Stimulated activated CD8-positive, alpha-beta memory T cell treated with anti-CD3 and anti-CD28 coated beads, Interleukin-7, amount 100 ng/mL, for 4 hours (primary cell): ENCODE measurements around the gene PTGFRN.

Source experiments
- DNase-seq, 2 donors: peaks; one replicate each; pipeline ENCODE4 v3.0.0-alpha.2; 2020; ENCODE audit warnings: low read depth in 2 of 2

PTGFRN gene

GRCh38 chr1:116887212-116887611 lies 22.5 kb upstream of the PTGFRN start:
- no peak for DNase-seq

- DNase-seq, result no peak
Observed at GRCh38 chr1:116889380-116889779, 20.3 kb upstream of the PTGFRN start.

- DNase-seq, result no peak
Observed at GRCh38 chr1:116891396-116892079, 18.2 kb upstream of the PTGFRN start.

- no peak for DNase-seq
Observed at GRCh38 chr1:116895073-116895472, 14.6 kb upstream of the PTGFRN start.

GRCh38 chr1:116899529-116899928 lies 10.2 kb upstream of the PTGFRN start:
- DNase-seq, result no peak

GRCh38 chr1:116900471-116901365 lies 9.0 kb upstream of the PTGFRN start:
- no peak for DNase-seq

GRCh38 chr1:116902027-116902426 lies 7.7 kb upstream of the PTGFRN start:
- DNase-seq, result no peak

GRCh38 chr1:116902723-116903383 lies 6.9 kb upstream of the PTGFRN start:
- DNase-seq, result no peak

- no peak for DNase-seq
Observed at GRCh38 chr1:116904791-116905320, 4.9 kb upstream of the PTGFRN start.

- no peak for DNase-seq
Observed at GRCh38 chr1:116906812-116907211, 2.9 kb upstream of the PTGFRN start.

- DNase-seq, result no peak
Observed at GRCh38 chr1:116907351-116907750, 2.4 kb upstream of the PTGFRN start.

- DNase-seq, result no peak
Observed at GRCh38 chr1:116908266-116908665, 1.4 kb upstream of the PTGFRN start.

GRCh38 chr1:116908820-116909511 lies 750 bp upstream of the PTGFRN start:
- DNase-seq, result no peak

GRCh38 chr1:116910379-116911187 lies 867 bp downstream of the PTGFRN start:
- peak in 1 of 2 donors; percentile 14 for DNase-seq

- DNase-seq, result no peak
Observed at GRCh38 chr1:116911188-116911553, 1.5 kb downstream of the PTGFRN start.

- DNase-seq, result no peak
Observed at GRCh38 chr1:116911779-116912469, 2.2 kb downstream of the PTGFRN start.

GRCh38 chr1:116912846-116913245 lies 3.1 kb downstream of the PTGFRN start:
- no peak for DNase-seq

GRCh38 chr1:116913941-116914340 lies 4.2 kb downstream of the PTGFRN start:
- DNase-seq, result no peak

- DNase-seq, result no peak
Observed at GRCh38 chr1:116914667-116915066, 5.0 kb downstream of the PTGFRN start.

- DNase-seq, result no peak
Observed at GRCh38 chr1:116915086-116915661, 5.5 kb downstream of the PTGFRN start.
